ENCODE data around the gene RAB31.
"Not testable (repeated sequence)": the region's sequence is repeated elsewhere in the genome, so short reads cannot be mapped to it uniquely, and the experiment has no call there.

RAB31 gene, protein sequence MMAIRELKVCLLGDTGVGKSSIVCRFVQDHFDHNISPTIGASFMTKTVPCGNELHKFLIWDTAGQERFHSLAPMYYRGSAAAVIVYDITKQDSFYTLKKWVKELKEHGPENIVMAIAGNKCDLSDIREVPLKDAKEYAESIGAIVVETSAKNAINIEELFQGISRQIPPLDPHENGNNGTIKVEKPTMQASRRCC

DNA sequence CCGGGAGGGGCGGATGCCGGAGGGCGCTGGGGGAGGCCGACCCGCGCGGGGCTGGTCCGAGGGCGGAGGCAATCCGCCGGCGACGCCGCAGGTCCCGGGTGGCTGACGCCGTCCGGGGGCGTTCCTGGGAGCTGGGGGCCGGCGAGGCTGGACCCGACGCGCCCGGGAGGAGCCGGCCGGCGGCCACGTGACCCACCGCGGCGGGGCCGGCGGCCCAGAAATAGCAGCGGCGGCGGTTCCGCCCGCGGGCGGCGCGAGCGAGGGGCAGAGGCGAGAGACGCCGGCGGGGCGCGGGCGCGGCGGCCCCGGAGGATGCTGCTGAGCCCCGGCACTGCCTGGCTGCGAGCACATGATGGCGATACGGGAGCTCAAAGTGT is at the start of gene RAB31:
TSS of gene RAB31 (plus strand) at position 245 of the 377 bp plus-strand sequence. CDS start at position 350, 105 bp downstream.
- peak in 1 of 2 experiments; percentile 35 for DNase-seq

DNA sequence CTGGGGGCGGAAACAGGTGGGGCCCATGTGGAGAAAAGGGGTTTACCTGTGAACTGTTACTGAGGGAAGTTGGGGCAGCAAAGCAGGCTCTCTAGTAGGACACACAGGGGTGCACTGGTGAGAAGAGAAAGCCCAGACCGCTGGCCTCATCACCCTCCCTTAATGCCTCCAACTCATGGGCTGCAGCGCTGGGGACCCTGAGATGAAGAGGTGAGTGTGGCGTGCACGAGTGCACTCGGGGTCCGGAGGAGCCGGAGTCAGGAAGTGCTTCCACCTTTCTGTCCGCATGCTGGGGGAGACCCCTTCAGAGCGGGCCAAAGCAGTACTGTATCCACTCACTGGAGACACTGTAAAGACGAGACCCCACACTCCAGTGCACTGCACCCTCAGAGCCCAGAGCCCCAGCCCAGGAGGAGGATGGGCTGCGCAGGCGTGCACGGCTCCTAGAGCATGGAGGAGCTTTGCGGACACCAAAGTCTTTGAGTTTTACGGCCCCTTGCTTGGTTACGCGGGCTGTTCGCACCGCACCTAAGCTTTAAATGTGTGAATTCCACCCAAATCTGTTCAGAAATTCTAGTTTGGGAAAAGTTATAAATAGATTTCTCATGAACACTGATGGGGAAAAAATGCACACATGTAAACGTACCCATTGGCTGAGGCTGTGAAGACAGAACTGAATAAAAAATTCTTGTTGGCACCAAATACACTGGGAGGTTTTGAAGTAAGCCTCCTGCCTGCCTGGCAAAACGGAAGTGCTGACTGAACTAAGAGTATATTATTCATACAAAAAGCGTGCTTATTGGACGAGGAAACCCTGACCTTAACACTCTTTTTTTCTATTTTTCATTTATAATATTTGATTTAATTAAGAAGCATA is 48.4 kb upstream of the RAB31 start:
- no peak for DNase-seq

DNA sequence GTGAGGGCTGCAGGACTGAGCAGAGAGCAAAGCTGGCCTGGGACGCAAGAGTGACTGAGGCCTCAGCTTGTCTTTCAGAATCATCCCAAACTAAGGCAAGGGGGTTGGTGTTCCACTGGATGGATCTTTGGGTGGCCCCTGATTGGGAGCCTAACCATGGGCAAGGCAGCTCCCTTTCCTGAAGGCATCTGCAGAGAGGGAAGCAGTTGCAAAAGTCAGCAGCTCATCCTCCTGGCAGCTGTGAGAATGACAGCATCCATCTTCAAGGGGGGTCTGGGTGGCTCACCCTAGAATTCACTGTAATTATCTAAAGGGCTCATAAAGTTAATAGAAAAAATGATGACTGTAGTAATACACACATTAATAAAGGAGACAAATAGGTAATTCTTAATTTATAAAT is 46.5 kb upstream of the RAB31 start:
- no peak for DNase-seq

DNA sequence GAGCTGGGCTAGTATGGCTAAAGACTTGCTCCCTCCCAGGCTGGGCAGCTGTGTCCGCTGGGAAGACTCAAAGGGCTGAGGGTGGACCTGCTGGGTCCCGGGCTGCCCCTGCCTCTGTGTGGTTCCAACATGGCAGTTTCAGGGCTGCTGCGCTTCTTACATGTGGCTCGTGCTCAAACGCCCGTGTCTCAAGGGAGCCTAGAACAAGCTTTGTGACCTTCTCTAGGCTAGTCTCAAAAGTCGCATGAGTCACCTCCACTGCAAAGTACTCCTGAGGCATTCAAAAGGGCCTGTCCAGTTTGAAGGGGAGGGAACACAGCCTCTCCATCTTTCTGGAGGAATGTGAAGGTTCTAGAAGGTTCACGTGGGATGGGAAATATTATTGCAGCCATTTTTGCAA is 44.7 kb upstream of the RAB31 start:
- DNase-seq = no peak

DNA sequence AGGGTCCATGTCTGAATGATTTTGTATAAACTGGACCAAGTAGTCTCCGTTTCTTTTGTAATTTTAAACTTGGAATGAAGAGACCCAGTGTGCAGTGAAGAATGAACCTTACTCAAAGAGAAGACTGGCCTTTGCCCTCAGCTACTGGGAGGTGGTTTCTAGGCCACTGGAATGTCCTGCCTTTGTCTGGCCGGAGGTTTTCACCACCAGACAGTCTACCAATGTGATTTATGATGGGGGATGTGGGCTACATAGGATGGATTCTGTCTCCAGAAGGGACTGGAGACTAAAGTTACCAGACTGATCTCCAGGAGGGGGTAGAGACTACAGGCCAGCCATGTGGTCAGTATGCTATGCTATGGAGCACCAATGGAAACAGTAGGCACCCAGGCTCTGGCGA is 42.8 kb upstream of the RAB31 start:
- no peak for DNase-seq

DNA sequence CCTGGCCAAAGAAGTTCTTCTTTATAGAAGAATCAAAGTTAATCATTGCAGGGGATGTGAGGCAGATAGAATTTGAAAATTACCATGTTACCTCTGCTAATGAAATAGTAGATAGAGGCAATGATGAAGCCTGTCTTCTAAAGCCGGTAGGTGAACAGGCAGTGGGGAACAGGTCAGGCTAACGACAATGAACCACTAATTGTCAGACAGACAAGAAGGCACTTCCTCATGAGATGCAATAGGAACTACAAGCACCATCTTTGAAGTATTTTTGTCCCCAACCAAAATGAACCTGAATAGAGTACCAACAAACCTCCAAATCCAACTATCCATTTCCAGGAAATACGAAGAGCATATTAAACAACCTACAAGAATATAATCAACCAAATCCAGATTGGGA is 41.6 kb upstream of the RAB31 start:
- no peak for DNase-seq

DNA sequence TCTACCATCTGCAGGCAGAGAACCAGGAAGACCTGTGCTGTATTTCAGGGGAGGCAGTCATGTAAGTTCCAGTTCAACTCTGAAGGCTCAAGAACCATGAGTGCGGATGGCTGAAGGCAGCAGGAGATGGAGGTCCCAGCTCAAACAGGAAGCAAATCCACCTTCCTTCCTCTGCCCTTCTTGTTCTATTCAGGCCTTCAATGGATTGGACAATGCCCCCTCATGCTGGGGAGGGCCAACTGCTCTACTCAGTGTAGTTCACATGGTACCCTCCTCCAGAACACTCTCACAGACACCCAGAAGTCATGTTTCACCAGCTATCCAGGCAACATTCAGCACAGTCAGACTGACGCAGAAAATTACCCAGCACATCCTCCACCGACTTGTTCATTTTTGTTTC is 39.1 kb upstream of the RAB31 start:
- no peak for DNase-seq

DNA sequence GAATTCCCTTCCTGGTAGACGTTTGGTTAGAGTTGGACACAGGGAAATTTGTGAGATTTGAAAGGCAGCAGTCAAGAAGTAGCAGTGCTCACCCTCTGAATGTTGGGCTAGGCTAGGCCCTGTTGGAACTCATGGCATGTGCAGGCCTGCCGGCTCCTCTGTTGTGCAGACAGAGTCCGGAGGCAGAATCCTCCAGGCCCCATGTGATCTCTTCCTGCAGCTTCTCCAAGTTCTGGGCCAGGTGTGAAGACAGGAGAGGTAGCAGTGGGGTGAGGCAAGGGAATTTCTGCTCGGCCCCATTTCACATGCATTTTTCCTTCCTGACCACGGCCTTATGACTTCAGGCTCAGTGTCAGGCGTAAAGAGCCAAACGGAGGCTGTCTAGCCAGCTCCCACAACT is 36.9 kb upstream of the RAB31 start:
- DNase-seq = no peak

DNA sequence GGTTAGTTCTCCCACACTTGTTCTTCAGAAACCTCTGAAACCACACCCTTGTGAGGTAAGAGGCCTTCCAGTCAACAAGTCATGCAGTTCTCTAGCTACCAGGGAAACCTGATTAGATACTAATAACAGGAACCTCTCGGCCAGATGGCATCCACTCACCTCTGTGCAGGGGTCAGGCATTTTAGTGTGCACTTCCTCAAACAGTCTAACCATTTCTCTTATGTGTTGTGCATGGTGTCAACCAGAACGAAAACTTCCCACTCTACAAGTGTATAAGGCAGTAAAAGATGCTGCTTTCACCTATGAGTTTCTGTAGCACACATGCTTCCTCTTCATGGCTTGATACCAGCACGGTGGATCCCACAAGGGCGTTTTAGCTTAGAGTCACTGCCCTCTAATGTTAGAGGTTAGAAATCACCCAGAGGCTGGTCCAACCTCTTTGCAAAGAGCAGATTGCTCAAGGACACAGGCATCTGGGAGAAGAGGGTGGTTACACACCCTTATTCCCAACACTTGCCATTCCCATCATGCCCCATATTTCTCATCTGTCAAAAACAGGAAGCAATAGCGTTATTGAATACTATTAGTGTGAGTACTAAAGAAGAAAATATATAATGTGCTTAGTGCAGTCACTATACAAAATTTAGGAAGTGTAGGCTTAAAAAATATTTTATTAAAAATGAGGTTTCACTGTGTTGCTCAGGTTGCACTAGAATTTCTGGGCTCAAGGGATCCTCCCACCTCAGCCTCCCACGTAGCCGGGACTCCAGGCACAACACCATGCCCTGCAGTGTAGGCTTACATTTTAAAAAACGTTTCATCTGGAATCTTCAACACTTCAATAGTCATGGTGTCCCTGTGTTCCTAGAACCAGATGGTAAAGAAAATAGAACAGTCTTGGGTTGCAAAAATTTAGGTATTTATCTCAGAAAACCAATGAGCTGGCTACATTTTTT is 34.5 kb upstream of the RAB31 start:
- peak; percentile 52 to 84 for DNase-seq

DNA sequence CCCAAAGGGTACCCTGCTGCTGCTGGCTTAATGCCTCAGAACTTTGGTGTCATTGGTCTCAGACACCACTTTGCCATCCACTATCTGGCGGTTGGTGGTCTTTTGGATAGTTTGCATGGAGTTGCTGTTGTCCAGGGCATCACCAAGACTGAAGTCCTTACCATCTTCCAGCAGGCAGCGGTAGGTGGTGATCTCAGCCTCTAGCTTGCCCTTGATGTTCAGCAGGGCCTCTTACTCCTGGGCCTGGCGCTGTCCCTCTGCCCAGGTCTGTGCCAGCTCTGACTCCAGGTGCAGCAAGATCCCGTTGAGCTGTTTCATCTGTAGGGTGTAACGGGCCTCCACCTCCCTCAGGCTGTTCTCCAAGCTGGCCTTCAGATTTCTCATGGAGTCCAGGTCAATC is 29.9 kb upstream of the RAB31 start:
- not testable (repeated sequence) for DNase-seq

DNA sequence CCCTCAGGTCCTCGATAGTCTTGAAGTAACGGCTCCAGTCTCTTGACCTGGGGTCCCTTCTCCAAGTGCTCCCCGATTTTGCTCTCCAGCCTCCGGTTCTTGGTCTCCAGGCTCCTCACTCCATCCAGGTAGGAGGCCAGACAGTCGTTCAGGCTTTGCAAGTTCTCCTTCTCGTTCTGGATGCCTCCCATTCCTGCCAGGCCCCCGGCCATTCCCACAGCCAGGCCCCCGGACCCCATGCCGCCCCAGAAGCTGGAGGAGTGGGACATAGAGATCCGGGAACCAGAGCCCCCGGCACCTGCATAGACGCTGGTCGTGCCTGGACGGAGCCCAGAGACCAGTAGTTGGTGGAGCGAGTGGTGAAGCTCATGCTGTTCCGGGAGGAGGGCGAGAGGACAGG is 29.0 kb upstream of the RAB31 start:
- no peak for DNase-seq

DNA sequence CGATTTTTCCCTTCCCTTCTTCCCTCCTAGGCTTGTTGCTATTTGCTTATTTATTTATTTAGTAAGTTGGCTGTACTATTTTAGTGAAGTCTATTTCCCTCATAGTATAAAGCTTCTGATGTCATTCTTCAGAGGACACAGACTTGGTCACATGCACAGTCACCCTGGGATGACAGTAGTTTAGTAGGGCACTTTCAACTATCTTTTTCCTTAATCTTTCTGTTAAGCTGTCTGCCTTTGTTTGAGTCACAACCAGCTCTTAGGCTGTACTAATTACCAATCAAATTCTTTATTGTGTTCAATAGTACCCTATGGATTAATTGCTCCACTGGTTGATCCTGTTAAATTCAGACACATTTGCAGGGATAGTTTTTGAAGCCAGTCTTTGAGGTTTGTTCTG is 26.9 kb upstream of the RAB31 start:
- DNase-seq = no peak

DNA sequence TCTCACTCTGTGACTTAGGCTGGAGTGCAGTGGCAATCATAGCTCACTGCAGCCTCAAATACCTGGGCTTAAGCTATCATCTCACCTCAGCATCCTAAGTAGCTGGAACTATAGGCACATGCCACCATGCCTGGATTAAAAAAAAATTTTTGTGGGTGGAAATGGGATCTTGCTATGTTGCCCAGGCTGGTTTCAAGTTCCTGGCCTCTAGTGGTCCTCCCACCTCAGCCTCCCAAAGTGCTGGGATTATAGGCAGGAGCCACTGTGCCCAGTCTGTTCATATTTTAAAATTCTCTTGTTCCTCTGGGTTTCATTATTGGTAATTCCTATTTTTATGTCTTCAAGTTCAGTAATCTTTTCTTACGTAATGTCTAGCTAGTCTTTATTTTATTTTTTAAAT is 25.5 kb upstream of the RAB31 start:
- DNase-seq = no peak

DNA sequence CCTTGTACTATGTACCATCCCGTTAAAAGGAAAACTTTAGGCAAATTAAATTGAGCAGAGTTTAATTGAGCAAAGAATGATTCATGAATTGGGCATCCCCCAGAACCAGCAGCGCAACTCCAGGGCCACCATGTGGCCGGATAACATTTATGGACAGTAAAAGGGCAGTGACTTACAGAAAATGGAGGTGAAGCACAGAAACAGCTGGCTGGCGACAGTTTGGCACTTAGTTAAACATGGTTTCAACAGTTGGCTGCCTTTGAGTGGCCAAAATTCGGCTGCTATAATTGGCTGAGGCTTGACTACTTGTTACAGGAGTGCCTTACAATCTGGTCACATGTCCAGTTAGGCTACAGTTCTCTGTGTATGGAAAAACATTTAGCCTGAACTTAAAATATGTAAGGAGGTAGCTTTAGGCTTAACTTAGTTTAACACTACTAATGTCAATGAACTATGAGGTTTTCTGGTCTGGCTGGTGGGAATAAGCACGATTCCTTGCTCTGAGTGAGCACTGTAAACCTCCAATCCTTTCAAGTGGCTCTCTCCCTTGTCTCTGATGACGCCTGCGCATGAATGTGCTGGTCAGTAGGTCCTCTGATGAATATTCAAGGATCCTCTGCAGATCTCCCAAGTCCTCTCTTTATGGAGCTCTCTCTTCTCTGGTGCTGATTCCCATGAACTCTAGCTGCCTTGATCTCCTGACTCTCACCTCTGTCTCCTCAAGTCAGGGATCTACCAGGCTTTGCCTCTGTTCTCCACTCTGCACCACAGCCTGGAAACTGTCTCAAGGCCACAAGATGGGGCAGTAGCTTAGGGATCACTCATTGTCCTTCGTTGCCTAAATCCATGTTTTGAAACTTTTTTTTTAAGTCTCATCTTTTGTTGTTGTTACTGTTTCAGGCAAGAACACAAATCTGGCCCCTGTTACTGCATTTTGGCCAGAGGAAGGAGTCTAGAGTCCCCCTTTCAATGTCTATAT is 24.4 kb upstream of the RAB31 start:
- peak; percentile 80 to 94 for DNase-seq

DNA sequence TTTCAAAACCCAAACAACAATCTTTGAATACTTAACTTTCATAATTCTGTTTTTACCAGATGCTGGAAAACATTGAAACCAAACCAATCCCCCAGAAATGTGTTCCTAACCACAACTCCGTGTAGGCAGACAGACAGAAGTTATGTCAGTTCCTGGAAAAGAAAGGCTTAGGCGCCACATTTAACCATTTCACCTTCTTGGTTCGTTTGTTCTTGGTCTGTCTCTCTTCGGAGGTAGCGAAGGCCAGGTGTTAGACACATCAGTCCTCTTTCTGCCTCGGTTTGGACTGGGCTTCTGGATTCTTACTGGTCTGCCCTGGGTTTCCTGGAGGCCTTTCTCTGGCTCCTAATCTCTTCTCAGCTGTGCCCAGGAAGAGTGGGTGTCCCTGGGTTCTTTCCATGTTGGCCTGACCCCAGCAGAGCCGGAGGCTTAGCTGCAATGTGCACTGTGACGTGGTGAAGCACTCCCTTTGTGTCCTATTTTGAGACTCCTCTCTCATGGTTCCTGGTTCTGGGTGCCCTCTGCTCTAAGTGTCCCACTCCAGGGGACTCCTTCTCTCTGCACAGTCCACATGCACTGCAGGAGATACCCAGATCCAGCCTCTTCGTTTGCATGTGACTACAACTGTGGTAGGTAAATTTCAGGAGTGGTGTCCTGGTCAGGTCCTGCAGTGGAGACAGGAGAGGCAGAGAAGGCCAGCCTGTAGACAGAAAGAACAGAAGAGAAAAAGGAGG is 23.1 kb upstream of the RAB31 start:
- DNase-seq = no peak

DNA sequence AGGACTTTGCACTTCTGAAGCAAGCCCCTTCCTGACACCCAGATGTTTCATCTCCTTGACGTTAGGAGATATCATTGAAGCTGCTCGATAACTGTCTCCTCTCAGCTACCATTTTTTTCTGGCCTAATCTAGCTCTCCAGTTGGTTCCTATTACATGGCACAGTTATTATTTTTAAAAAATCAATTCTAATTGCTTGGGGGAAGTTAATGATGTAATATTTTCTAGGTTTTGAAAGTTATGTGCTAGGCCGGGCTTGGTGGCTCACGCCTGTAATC is 22.5 kb upstream of the RAB31 start:
- no peak for DNase-seq

DNA sequence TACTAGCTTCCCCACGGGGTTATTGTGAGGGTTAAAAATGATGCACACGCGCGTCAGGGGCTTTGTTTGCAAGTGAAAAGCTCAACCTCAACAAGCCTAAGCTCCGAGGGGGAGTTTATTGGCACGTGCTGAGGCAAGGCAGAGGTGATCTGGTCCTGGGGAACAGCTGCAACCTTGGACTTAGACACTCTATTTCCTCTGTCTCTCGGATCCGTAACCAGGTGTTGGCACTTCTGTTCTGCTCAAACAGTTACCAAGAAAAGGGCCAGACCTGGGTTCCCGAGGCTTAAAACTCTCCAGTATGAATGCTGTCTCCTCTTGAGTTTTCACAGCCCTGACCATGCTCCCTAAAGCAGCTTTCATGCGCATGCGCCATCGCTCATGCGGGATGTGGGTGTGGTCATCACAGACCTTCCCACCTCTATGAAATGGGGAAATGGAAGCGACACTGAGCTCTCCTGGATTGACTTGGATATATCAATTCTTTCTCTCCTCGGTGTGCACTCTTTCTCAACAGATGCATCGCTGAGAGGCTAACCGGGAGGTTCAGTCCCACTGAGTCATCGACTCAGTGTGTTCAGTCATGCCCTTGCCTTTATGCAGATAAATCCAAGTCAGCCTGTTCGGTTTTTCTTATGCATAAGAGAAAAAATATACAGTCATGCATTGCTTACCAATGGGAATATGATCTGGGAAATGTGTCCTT is 19.9 kb upstream of the RAB31 start:
- DNase-seq = no peak

DNA sequence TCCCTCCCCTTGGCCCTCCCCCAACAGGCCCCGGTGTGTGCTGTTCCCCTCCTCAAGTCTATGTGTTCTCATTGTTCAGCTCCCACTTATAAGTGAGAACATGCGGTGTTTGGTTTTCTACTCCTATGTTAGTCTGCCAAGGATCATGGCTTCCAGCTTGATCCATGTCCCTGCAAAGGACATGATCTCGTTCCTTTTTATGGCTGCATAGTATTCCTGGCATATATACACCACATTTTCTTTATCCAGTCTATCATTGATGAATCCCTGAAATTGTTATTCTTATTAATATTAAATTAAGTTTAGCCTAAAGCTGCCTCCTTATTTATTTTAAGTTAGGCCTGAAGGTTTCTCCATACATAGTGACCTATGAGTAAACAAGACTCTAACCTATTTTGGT is 18.8 kb upstream of the RAB31 start:
- no peak for DNase-seq

DNA sequence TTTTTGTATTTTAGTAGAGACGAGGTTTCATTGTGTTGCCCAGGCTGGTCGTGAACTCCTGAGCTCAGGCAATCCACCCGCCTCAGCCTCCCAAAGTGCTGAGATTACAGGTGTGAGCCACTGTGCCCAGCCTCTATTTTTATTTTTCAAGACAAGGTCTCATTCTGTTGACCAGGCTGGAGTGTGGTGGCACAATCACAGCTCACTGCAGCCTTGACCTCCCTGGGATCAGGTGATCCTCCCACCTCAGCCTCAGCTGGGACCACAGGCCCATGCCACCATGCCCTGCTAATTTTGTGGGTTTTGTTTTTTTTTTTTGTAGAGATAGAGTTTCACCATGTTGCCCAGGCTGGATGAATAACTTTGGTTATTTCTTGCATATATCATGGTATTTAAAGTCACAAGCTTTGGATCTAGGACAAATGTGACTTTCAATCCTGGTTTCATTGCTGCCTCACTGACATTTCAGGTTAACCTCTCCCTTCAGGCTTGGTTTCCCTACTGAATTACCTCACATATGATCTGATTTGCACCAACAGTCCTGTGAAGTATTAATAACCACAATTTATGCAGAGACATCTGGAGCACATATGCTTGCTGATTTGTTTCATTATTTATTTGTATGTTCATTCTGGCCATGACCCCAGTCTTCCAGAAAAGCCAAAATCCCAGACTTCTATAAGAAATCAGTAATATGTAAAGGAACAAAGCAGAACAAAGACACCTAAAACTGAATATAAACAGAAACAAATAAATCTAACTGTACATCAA is 17.5 kb upstream of the RAB31 start:
- DNase-seq = peak; percentile 16 to 78

DNA sequence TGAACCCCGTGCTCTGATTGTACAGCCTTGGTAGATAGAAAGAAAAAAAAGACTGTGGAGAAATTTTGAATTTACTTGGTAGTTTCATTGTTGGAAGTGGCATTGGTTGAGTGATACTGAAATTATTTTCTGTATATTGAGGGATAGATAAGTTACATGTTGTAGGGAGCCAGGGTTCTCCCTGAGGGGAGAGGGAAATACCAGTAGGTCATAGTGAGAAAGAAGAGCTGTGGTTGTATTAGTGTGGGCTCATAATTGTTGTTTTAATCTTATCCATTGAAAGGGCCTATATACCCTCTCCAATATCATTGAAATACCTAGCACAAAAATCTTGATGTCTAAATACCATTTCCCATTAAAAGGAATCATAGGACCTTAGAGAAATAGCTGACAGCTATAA is 16.9 kb upstream of the RAB31 start:
- peak in 1 of 2 experiments; percentile 40 for DNase-seq

Measured in NCI-H524 (cell line).